Astrocyte (in vitro differentiated cells and primary cell): Measurements from ENCODE around the gene XPC. TPM values are rescaled to one million over a fixed set of nuclear protein-coding genes. Genes with fewer than 3 reads are reported as not detected.
A peak's percentile ranks its signal among the peaks of the same experiment; 100 is the strongest.

Source experiments
- DNase-seq: peaks from one replicate; pipeline ENCODE4 v3.0.0-alpha.2; 2010; ENCODE audit warnings: low read depth
- FAIRE-seq: peaks from 2 replicates; lab custom pipeline; 2011; peaks lifted over from hg19 to GRCh38; lab: Jason Lieb, UNC
- H2AFZ ChIP-seq: 2 replicates; pipeline ENCODE4 v1.6.0; 2012; ENCODE audit warnings: low read depth, low read length, inconsistent platforms
- H3K27ac ChIP-seq: 2 replicates; pipeline ENCODE4 v1.5.1; 2011; ENCODE audit warnings: low read depth, low read length, inconsistent platforms
- H3K27me3 ChIP-seq: 2 replicates; pipeline ENCODE4 v1.6.0; 2011; ENCODE audit warnings: low read length, inconsistent platforms; ENCODE audit not compliant: insufficient read depth
- H3K36me3 ChIP-seq: 2 replicates; pipeline ENCODE4 v1.5.1; 2011; ENCODE audit warnings: low read length, inconsistent platforms; ENCODE audit not compliant: insufficient read depth
- H3K4me1 ChIP-seq: 2 replicates; pipeline ENCODE4 v1.5.1; 2011; ENCODE audit warnings: low read length, inconsistent platforms; ENCODE audit not compliant: insufficient read depth
- H3K4me2 ChIP-seq: 2 replicates; pipeline ENCODE4 v1.6.0; 2012; ENCODE audit warnings: low read length, inconsistent platforms
- H3K4me3 ChIP-seq: 2 replicates; pipeline ENCODE4 v1.5.1; 2011; ENCODE audit warnings: low read depth, mild to moderate bottlenecking, low read length, inconsistent platforms; ENCODE audit not compliant: insufficient read depth
- H3K79me2 ChIP-seq: 2 replicates; pipeline ENCODE4 v1.6.0; 2012; ENCODE audit warnings: mild to moderate bottlenecking, low read length, inconsistent platforms; ENCODE audit not compliant: insufficient read depth
- H3K9ac ChIP-seq: 2 replicates; pipeline ENCODE4 v1.6.0; 2012; ENCODE audit warnings: mild to moderate bottlenecking, low read length, inconsistent platforms
- H3K9me3 ChIP-seq: 2 replicates; pipeline ENCODE4 v1.5.1; 2012; ENCODE audit warnings: low read depth, mild to moderate bottlenecking, low read length, inconsistent platforms; ENCODE audit not compliant: insufficient read depth
- H4K20me1 ChIP-seq: 2 replicates; pipeline ENCODE4 v1.6.0; 2012; ENCODE audit warnings: low read length, inconsistent platforms; ENCODE audit not compliant: insufficient read depth
- H3K27ac Mint-ChIP-seq: one replicate; pipeline ENCODE4 v1.8.0; 2021; ENCODE audit warnings: mild to moderate bottlenecking, mixed read lengths; ENCODE audit not compliant: unreplicated experiment
- H3K27me3 Mint-ChIP-seq: one replicate; pipeline ENCODE4 v1.8.0; 2021; ENCODE audit warnings: low read depth, mixed read lengths; ENCODE audit not compliant: unreplicated experiment
- H3K36me3 Mint-ChIP-seq: one replicate; pipeline ENCODE4 v1.8.0; 2021; ENCODE audit warnings: low read depth, mixed read lengths; ENCODE audit not compliant: unreplicated experiment
- H3K4me1 Mint-ChIP-seq: one replicate; pipeline ENCODE4 v1.8.0; 2021; ENCODE audit warnings: low read depth, mixed read lengths; ENCODE audit not compliant: unreplicated experiment
- H3K4me3 Mint-ChIP-seq: one replicate; pipeline ENCODE4 v1.8.0; 2021; ENCODE audit warnings: mild to moderate bottlenecking, moderate library complexity, mixed read lengths; ENCODE audit not compliant: unreplicated experiment
- H3K9me3 Mint-ChIP-seq: one replicate; pipeline ENCODE4 v1.8.0; 2021; ENCODE audit warnings: mild to moderate bottlenecking, mixed read lengths; ENCODE audit not compliant: unreplicated experiment
- CTCF ChIP-seq: IDR thresholded peaks from 2 replicates; pipeline ENCODE4 v1.5.1; 2011; ENCODE audit warnings: low read depth, mild to moderate bottlenecking, inconsistent platforms, low read length, moderate library complexity; ENCODE audit not compliant: insufficient read depth
- EZH2 ChIP-seq: IDR thresholded peaks from 2 replicates; pipeline ENCODE4 v1.6.1; 2012; ENCODE audit warnings: mild to moderate bottlenecking, low read length, inconsistent platforms; ENCODE audit not compliant: insufficient read depth
- total RNA-seq: library from RNA; stranded (reverse); gene quantifications from 2 replicates; pipeline ENCODE4 v1.2.1, GENCODE V29; 2021

XPC gene
- total RNA-seq, 1 donor from 2014 or later: 33.6 TPM

DNA sequence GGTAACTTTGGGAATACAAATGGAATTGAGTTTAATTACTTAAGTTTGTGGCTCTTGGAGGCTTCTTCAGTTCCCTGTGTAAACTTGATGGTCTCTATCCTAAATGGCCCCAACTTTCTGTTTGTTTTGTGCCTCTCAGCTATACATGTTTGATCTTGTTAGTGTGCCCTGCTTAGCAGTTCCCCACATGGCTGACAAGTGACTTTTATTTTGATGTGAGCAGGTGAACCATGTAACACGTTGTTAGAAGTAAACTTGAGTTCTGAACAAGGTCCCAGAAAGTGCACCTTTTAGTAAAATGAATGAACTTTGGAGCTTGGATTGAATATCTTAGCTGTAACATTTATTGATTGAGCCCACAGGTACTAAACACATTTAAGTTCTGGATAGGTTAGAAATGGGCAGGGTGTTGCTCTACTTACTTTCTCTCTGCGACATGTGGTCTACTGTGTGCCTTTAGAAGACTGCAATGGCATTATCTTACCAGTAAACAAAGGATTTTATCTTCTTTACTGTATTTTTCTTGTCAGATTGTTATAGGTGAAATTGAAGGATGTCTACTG, 4.7 kb upstream of the XPC start:
- no peak overlapping the region for H3K27ac ChIP-seq
- H3K4me1 Mint-ChIP-seq: peaks cover 8% of the 10 kb centered on the region
- H3K36me3 ChIP-seq: peaks cover 25% of the 10 kb centered on the region
- H3K9me3 Mint-ChIP-seq: no peaks in the 10 kb centered on the region
- DNase-seq (no peak), FAIRE-seq (no peak)
- no peaks in the 10 kb centered on the region for H3K27me3 Mint-ChIP-seq
- peaks cover 4% of the 10 kb centered on the region for H3K36me3 Mint-ChIP-seq
- H3K9ac ChIP-seq: no peak overlapping the region
- no peak overlapping the region for H3K4me3 Mint-ChIP-seq
- H3K4me1 ChIP-seq: peaks cover 9% of the 10 kb centered on the region
- peaks cover 8% of the 10 kb centered on the region for H4K20me1 ChIP-seq
- no peaks in the 10 kb centered on the region for H3K9me3 ChIP-seq
- H2AFZ ChIP-seq: no peak overlapping the region
- no peaks in the 10 kb centered on the region for H3K27me3 ChIP-seq
- H3K4me2 ChIP-seq: no peak overlapping the region
- H3K4me3 ChIP-seq: no peak overlapping the region
- H3K79me2 ChIP-seq: peaks cover 59% of the 10 kb centered on the region
- no peak overlapping the region for H3K27ac Mint-ChIP-seq
- TF ChIP-seq CTCF: no peak
- TF ChIP-seq EZH2: no peak

DNA sequence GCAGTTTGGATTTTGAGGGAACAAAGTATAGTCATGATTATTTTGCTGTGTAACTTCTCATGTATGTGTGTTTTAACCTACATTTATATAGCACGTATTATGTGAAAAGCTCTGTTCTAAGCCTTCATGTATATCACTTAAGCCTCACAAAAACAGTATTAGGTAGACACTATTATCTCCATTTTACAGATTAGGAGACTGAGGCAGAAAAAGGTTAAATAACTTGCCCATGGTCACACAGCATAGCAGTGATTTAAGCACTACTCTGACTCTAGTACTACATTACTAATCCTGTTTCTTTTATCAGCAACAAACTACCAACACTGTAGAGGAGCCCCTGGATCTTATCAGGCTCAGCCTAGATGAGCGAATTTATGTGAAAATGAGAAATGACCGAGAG, 2.9 kb upstream of the XPC start:
- no peaks in the 10 kb centered on the region for H3K27me3 ChIP-seq
- Mint-ChIP-seq H3K27me3 (no peaks in the 10 kb centered on the region), H3K27ac (no peak overlapping the region), H3K4me3 (no peak overlapping the region), H3K36me3 (peaks cover 3% of the 10 kb centered on the region), H3K4me1 (peaks cover 17% of the 10 kb centered on the region), H3K9me3 (no peaks in the 10 kb centered on the region)
- FAIRE-seq (no peak), DNase-seq (no peak)
- peaks cover 17% of the 10 kb centered on the region for H3K4me1 ChIP-seq
- H3K4me2 ChIP-seq: no peak overlapping the region
- H2AFZ ChIP-seq: no peak overlapping the region
- no peak overlapping the region for H3K27ac ChIP-seq
- H4K20me1 ChIP-seq: peaks cover 9% of the 10 kb centered on the region
- TF ChIP-seq EZH2 (no peak), CTCF (no peak)
- no peak overlapping the region for H3K4me3 ChIP-seq
- H3K36me3 ChIP-seq: peaks cover 19% of the 10 kb centered on the region
- H3K9ac ChIP-seq: no peak overlapping the region
- H3K79me2 ChIP-seq: peaks cover 65% of the 10 kb centered on the region
- H3K9me3 ChIP-seq: no peaks in the 10 kb centered on the region

DNA sequence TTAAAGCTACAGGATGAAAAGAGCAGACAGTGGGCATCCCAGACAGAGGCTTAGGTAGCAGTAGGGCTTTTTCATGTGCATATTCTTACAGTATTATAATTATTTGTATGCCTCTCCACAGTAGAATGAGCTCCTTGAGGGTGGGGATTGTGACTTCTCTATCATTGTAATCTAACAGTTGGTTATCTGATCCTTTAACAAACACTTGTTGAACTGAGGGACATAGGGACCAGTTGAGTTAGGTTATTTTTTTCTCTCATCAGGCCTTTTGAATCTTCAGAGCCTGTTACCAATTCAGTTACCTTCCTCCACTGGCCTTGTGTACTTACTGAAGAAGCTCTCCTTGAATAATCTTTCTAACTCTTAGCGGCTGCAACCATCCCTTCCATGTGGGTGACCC, 1.4 kb upstream of the XPC start:
- H3K4me2 ChIP-seq: peak overlapping the region; percentile 91
- peak overlapping the region; percentile 96 for H3K9ac ChIP-seq
- H3K4me3 ChIP-seq: peak overlapping the region; percentile 98
- H3K79me2 ChIP-seq: peaks cover 77% of the 10 kb centered on the region
- H3K4me1 Mint-ChIP-seq: peaks cover 31% of the 10 kb centered on the region
- no peak overlapping the region for H2AFZ ChIP-seq
- H4K20me1 ChIP-seq: peaks cover 24% of the 10 kb centered on the region
- peaks cover 17% of the 10 kb centered on the region for H3K36me3 ChIP-seq
- H3K27me3 ChIP-seq: no peaks in the 10 kb centered on the region
- no peak overlapping the region for H3K27ac Mint-ChIP-seq
- no peaks in the 10 kb centered on the region for H3K9me3 Mint-ChIP-seq
- H3K4me1 ChIP-seq: peaks cover 28% of the 10 kb centered on the region
- FAIRE-seq (no peak), DNase-seq (no peak)
- H3K4me3 Mint-ChIP-seq: peak overlapping the region; percentile 99
- H3K9me3 ChIP-seq: no peaks in the 10 kb centered on the region
- H3K27me3 Mint-ChIP-seq: no peaks in the 10 kb centered on the region
- H3K27ac ChIP-seq: no peak overlapping the region
- H3K36me3 Mint-ChIP-seq: peaks cover 3% of the 10 kb centered on the region
- no peak for TF ChIP-seq CTCF
- no peak for TF ChIP-seq EZH2
